Activated T-cell treated with anti-CD3 and anti-CD28 coated beads for 48 hours (primary cell): ENCODE results near the gene VOPP1.

Source experiments
- DNase-seq: peaks from one replicate; pipeline ENCODE4 v3.0.0-alpha.2; 2020; ENCODE audit warnings: low read depth

The VOPP1 gene

DNA sequence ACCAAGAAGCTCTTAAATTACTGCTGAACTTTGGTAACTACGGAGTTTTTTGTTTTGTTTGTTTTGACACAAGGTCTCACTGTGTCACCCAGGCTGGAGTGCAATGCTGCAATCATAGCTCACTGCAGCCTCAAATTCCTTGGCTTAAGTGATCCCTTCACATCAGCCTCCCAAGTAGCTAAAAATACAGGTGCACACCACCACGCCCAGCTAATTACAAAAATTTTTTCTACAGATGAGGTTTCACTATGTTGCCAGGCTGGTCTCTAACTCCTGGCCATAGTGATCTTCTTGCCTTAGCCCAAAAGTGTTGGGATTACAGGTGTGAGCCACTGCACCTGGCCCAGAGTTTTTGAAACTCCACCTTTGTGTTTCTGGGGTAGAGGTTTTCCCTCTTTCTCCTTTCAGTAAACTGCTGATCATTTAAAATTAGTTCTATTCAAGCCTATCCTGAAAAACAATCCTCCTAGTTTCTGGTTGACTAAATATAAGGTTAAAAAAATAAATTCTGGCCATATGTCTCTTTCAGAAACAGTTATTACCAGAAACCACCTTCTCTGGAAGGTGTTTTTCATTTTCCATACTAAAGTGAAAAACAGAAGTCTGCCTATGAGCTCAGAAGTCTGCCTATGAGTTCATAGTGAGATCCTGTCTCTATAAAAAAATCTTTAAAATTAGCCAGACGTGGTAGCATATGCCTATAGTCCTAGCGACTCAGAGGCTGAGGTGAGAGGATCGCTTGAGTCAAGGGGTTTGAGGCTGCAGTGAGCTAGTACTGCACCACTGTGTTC lies 63.9 kb downstream of the VOPP1 start:
- no peak for DNase-seq

DNA sequence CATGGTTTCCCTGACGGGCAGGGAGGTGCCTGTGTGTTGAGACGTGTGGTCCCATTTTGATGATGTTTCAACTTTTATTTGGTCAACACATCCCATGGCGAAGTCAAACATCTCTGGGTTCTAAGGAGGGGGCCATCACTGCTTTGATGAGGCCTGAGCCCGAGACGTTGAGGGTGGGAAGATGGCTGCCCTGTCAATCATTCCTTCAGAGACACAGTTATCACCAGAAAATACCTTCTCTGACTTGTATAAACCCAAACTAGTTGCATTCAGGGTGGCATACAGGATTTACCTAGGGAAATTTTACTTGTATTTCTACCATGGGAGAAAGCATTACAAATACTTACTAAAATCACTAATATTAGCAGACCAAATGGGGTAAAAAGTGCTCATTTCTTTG lies 64.6 kb downstream of the VOPP1 start:
- DNase-seq: no peak

DNA sequence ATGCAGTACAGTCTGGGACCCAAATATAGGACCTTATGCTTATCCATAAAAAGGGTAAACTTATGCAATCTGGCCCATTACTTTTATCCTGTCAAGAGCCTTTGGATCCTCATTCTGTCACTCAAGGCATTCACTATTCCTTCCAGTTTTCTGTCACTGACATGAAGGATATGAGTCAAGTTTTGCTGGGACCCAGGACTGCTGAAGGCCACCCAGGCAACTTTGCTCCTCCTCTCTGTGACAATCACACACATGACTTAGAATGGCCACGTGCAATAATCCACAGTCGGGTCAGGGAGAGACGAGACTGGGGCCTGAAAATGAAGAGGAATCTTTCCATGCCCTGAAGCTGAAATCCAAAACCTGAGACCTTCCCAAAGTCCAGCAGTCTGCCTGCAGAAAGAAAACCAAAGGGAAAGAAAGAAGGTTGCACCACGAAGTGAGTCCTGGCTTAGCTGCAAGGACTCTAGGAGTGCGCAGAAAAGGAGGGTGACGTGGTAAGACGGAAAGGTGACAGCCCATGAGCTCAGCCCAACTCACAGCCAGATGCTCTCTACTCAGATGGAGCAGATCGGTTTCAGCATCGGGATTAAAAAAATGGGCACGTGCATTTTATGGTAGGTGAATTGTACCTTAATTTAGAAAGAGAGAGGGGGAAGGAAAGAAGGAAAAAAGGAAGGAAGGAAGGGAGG lies 67.2 kb downstream of the VOPP1 start:
- no peak for DNase-seq

DNA sequence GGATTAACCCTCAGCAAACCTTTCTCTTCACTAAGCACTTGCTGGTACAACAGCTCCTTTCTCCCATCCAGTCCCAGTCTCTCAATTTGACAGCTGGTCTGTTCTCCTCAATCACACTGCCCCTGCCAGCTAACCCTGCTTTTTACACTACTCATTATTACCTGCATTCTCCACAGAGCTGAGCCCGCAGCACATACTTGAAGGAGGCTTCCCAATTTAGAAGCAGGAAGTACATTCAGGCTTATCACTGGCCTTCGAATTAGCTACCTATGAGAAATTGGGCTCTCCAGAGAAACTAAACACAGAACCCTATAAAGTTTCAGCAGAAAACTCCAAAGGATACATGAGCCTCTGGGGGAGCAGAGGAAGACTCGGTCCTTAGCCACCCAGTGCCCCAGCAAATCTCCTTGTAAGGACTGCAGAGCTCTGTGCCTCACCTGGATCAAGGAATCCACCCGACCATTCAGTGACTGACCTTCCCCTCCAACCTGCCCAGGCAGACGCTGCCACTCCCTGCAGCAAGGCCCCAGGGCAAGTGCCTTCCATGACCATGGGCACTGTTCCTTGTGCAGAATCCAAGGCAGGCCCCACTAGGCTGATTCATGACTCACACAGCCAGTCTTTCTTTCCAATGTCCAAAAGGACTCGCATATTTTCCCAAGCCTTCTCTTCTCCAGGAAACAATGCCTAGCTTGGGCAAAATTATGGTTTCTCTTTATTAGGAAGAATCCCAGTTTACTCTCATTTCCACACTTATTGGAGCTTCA lies 68.0 kb downstream of the VOPP1 start:
- no peak for DNase-seq

DNA sequence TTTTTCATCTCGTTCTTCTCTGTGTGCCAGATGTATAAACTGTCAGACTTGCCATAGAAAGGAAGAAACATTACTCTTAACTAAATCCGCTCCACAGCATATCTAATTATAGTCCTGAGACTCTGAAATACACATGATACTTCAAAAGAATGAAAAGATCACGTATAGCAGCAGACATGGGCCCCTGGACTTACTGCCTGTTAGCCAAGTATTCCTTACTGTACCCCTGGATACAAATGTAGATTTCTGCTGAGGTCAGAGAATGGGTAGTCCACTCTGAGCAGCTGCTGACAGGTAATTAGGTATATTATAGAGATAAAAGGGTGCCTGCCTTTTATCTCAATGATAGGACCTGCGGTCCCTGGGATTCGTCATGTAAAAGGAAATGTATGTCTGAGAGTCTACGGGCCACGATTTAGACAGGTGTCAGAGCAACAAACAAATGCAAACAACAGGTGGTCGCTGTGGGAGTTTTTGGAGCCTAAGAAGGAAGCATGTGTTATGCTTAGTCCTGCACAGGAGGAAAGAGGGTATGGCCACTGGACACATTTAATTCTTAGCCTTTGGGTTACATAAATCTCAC lies 69.4 kb downstream of the VOPP1 start:
- DNase-seq: no peak

DNA sequence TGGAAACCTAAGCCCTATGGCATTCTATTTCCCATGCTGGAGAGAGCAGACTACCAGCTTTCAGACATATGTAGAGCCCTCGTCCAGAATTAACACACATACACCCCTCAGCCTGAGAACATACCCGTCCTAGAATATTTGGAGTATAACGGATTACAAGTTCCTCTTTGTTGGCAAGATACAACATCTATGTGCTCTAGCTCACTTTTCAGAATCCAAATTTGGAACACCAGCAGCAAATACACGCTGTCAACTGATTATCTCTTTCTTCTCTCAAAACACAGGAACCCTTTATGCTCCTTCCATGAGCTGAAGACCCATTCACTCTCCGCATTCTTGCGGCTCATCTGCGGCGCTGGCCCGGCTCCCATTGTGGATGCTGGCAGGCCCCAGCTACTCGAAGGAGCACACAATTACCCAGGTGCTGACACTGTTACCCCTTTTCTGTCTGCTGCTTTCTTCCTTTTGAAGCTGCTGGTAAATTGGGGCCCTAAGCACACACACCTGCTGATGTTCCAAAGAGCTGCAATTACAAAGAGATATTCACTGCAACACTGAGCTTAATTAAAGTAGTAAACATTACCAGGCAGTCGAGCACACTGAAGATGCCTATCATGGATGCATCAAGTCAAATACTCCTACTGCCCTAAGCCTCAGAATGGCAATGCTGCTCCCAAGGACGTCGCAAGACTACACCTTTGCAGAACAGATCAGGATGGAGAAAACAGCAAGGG lies 70.0 kb downstream of the VOPP1 start:
- DNase-seq: no peak

DNA sequence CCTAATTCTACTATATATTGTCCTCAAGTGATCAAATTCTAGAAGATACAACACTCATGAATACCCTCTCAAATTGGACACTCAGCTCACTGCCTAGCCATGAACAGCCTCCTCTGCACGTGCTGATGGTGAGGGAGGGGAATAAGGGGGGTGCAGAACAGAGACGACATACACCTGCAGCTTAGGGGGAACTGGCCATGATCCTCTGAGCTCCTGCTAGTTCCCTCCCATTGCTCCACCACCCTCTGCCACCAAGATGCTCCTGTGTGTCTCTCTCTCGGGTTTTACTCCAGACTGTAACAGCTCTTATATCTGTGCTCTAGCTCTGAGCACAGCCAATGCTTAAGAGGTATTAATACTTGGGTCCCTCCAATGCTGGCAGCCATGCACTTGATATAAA lies 70.7 kb downstream of the VOPP1 start:
- DNase-seq: no peak

DNA sequence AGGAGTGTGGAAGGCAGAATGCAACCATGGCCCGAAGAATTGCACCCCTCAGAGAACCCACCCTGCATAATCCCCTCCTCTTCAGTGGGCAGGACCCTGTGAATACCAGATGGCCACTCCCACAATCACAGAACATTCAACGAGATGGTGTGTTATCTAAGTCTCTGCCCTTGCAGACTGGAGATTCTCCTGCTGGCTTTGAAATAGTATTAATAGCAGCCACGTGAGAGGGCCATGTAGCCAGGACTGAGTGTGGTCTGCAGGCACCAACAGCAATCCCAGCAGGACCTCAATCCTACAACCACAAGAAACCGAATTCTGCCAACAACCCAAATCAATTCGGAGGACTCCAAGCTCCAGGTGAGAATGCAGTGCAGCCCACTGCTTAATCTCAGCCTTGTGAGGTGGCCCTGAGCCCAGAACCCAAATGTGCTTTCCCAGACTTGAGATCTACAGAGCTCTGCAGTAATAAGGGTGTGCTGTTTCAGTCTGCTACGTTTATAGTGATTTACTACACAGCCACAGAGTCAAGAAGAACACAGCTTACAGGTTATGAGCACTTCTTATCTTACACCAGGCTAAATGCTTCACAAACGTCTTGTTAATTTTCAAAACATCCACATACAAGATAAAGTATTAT lies 72.1 kb downstream of the VOPP1 start:
- DNase-seq: no peak

DNA sequence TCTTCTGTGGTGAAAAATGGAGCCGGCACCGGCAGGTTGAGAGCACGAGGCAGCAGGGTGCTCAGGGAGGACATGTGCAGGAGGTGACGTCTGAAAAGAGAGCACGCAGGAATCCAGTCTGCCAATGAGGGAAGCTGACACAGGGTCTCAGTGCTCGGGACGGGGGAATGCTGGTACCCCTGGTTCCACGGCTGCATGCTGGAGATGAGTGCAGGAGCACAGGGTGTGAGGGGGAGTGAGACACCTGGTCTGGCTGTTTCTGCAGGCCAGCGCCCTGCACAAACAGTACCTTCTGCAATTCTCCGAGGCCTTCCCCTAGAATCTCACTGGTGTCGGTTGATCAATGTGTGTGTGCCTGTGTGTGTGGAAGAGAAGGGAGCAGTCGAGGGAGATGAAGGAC lies 72.7 kb downstream of the VOPP1 start:
- DNase-seq: no peak

DNA sequence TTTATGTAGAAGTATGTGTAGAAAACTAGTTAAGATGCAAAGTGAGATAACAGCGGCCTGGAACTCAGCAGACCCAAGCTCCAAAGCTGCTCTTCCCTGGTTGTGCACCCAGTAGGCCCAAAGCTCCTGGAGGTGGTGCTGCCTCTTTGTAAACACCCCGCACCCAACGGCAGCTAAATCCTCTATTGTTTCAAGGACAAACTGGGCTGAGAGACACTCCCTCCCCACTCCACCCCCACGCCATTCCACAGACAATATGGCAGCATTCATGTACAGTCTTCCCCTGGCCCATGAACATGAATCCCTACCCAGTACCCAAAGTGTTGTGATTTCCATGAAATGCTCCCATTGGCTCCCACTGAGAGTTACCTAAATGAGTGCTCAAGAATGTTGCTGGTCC lies 73.5 kb downstream of the VOPP1 start:
- DNase-seq: no peak

DNA sequence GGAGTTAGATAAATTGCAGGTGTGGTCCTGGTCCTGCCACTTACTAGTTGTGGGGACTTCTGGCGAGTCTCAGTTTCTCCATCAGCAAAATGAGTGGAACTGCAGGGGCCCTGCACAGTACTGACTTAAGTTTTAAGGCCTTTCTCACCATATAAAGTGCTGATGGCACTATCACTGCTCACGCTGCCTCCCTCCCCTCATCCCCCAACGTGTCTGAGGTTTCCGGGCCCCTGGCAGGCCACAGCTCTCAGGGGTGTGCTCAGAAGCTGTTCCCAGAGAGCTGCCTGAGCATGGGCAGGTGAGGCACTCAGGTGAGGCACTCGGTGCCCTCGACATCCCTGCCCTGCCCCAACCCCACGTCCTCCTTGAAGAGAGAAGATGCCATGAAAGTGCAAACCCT lies 74.2 kb downstream of the VOPP1 start:
- no peak for DNase-seq

DNA sequence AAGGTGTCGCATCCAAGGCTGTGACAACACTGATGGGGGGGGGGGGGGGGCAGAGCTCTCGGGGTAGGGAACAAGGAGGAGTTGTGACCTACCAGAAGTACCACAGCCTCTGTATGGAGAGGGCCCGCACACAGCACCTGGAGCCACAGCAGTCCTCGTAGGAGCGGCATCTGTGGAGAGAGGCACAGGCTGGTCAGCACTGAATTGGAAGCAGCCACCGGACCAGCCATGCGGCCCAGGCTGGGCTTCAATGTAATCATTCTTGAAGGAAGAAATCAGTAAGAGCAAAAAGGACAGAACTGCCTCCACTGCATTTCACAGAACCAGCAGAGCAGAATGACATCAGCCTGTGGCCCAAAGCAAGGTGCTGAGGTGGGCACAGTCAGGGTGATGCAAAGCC lies 74.8 kb downstream of the VOPP1 start:
- no peak for DNase-seq

DNA sequence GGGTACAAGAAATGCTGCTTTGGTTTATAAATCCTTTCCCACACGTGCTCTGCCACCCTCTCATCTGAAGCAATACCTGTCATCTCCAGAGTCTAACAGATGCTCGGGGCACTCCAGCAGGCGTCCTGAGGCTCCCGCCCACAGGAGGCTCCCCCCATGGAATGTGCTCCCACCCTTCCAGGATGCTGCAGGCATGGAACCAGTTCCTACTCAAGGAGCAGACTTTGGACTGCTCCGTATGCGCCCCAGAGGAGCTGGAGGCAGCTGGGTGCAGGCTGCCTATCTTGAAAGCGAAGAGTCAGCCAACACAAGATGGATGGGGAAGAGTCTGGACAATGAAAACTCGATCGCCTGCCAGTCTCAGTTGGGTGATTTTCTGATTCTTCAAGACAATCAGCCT lies 75.4 kb downstream of the VOPP1 start:
- no peak for DNase-seq

DNA sequence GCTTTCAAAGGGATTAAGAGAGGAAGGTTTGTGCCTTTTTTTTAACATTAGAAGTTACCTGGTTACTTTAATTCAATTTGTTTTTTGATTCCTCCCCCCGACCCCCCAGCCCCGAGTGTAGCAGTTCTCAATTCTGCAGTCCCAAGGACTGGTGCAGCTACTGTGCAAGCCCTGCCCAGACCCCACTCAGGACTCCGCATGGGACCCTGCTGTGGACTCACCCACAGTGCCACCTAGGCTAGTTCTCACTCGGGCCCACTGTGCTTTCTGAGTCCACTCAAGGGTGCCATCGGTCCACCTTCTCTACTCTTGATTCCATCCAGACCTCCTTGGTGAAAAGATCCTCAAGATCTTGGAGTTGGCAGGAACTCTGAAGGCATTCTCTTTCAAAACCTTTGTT lies 77.4 kb downstream of the VOPP1 start:
- DNase-seq: no peak

DNA sequence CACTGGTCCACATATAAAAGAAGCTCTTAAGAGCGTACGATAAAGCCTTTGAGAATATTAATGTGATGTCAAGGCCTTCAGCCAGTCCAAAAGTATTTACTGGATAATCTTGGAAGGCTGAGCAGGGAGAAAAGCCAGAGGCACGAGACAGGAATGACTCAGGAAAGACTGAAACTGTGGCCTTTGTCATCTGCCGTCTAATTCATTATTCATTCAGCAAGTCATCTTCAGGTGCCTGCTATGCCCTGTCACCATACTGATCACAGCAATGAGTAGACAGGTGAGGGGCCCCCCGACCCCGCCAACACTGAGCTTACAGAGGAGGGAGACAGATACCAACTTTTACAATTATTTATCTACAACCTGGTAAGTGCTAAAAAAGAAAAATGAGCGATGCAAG lies 78.9 kb downstream of the VOPP1 start:
- DNase-seq: no peak

DNA sequence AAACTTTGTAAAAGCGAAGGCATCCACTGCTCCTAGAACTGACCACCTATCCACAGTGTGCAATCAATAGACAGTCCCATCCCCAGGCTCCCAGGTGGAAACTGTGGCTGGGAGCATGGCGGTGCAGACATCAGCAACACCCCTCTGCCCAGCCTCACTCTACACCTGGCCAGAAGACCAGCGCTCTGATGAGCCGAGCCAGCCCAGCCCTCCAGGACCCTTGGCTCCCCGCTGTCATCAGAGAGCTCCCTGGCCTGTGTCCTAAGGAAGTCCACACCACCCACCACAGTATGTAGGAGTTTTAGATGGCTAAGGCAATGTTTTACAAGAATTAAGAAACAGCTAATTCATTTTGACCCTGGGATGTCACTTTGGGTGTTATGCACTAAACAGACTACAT lies 81.0 kb downstream of the VOPP1 start:
- DNase-seq: no peak

DNA sequence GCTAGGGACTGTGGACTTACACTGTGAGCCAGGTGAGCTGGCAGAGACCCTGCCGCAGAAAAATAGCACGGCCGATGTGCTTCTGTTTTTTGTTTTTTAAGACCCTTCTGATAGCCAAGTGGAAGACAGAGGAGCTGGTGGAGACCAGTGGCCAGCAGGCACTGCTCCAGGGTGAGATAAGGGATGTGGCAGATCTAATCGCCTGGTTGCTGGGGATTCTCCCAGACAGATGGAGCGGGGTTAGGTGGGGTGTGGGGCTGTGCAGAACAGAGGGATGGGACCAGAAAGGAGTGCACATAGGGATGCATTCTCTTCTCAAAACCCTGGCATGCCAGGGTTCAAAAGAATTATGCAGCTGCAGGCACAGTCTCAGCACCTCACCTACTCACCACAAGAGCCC lies 82.2 kb downstream of the VOPP1 start:
- DNase-seq: no peak

DNA sequence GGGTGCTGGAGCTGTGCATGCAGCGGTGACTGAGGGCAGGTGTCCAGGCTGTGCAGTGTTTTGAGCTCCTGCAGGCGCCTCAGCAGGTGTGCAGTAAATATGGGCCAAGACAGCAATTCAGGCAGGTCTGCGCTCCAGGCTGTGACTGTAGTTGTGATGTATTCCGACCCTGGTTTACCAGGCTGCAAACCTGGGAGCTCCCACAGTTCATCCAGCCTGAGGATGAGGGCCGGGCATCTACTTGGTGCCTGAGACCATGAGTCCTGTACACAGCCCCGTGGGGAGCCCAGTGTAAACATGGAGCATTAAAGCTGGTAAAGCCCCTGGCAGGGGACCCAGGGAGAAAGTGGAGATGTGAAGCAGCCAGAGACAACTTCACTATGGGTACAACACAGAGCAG lies 82.8 kb downstream of the VOPP1 start:
- no peak for DNase-seq

DNA sequence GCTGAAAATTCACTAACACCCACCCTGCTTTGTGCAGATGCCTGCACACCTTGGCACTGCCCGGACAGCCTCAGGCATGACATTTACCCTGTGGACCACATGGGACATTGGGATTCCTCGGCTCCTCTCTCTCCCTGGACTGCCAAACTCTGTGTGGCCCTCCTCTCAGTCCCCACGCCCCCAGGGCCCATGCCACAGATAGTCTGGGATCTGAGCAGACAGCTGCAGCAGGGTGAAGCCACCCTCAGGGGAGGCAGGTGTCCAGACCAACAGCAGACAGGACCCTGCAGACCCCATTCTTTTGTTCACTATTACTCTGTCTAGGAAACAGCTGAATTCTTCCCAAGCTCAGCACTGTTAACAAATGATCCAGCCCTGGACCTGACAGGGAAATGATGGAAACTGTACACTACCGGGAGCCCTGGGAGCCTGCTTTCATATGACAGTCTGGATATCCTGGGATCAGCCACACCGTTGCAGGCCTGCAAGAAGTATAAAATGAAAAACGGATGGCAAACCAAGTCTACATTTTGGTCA lies 83.4 kb downstream of the VOPP1 start:
- no peak for DNase-seq

DNA sequence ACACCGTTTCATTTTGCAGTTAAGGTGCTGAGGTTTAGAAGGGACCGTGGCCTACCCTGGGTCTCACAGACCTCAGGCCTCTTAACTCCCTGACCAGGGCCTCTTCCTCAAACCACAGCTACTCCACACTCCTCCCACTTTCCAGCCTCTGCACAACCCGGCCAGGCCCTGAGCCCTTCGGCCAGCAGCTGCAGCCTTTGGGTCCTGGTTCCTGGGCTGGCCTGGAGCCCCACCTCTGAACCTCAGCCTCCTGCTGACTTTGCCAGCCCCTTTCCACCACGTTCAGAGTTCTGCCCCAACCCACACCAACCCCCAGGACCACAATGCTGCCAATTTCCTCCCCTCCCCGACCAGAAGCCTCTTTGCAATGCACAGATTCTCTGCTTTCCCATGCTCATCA lies 84.1 kb downstream of the VOPP1 start:
- DNase-seq: no peak

DNA sequence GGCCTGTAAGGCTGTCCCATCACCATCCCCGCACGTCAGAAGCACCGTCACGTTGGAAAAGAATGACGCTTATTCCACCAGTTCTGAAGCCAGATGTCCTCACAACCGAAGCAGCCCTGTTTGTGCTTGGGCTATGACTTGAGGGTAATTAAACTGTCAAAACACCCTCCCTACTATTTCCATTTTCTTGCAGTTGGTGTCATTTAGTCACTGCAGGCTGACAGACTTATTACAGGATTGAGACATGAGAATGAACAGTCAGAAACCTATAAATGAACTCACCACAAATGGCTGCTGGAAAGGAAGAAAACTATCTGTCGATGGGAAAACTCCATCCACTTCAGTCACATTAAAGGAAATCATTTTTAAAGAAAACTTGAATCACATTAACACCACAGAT lies 85.3 kb downstream of the VOPP1 start:
- no peak for DNase-seq
